OCI-LY3 (cell line): Measurements from ENCODE around the gene KIF23.

Source experiments
- EZH2phosphoT487 ChIP-seq: fragments of 200-600 bp; shearing (Covaris generic); IDR thresholded peaks from 2 replicates; pipeline ENCODE4 v1.6.1; 2018; ENCODE audit warnings: antibody characterized with exemption, mixed run types, low read depth
- TF ChIP-seq, protein P1 (sequence below): fragments of 200-600, 300-600 bp; sonication (generic); IDR thresholded peaks from 2 replicates; pipeline ENCODE4 v1.5.1; 2014; ENCODE audit warnings: antibody characterized with exemption, low read length, low read depth

DNA sequence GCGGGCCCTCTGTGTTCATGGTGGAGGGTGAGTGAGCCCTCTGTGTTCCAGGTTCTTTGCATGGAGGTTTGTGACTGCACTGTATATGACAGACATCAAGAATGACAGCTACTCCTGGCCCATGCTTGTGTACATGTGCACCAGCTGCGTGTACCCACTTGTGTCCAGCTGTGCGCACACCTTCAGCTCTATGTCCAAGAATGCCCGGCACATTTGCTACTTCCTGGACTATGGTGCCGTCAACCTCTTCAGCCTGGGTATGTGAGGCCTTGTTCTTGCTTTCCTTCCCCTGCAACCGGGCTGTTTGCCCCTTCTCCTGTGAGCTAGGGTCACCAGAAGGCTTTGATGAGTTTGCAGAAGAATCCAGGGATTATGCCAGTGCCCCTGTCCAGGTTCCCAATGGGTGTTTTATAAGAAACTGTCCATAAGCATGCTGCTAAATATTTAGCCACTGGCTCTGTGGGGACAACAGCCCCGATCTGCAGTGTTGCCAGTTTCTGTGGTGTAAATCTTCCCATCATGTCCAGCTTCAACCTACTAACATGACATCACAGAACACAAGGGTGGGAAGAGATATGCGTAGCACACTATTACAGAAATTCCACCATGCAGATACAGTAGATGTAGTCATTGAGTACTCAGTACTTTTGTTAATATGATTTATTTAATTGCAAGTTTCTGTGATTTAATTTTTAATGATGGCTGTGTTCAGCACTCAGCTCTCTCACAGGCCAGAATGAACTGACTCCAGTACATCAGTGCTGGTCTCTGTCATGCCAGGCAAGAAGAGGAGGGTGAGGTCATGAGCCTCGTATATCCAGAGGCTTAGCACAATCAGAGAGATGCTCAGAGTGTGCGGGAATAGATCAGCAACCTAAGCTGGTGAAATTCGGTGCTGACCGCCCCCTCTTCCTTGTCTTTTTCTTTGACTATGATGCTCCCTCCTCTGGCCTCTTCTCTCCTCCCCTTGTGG is 29.2 kb upstream of the KIF23 start:
- TF ChIP-seq, protein P1, sequence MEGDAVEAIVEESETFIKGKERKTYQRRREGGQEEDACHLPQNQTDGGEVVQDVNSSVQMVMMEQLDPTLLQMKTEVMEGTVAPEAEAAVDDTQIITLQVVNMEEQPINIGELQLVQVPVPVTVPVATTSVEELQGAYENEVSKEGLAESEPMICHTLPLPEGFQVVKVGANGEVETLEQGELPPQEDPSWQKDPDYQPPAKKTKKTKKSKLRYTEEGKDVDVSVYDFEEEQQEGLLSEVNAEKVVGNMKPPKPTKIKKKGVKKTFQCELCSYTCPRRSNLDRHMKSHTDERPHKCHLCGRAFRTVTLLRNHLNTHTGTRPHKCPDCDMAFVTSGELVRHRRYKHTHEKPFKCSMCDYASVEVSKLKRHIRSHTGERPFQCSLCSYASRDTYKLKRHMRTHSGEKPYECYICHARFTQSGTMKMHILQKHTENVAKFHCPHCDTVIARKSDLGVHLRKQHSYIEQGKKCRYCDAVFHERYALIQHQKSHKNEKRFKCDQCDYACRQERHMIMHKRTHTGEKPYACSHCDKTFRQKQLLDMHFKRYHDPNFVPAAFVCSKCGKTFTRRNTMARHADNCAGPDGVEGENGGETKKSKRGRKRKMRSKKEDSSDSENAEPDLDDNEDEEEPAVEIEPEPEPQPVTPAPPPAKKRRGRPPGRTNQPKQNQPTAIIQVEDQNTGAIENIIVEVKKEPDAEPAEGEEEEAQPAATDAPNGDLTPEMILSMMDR, result no peak
- no peak for TF ChIP-seq EZH2phosphoT487
